AG09319 (cell line): ENCODE measurements around the gene PLEKHD1.

Experiments
- DNase-seq: peaks from one replicate; pipeline ENCODE4 v3.0.0-alpha.2; 2010; ENCODE audit warnings: low read depth; ENCODE audit errors: extremely low read depth
- TF ChIP-seq, protein P1 (sequence below): IDR thresholded peaks from 2 replicates; pipeline ENCODE4 v1.5.1; 2011; ENCODE audit warnings: low read depth, mild to moderate bottlenecking, inconsistent platforms, low read length, moderate library complexity

Gene PLEKHD1

DNA sequence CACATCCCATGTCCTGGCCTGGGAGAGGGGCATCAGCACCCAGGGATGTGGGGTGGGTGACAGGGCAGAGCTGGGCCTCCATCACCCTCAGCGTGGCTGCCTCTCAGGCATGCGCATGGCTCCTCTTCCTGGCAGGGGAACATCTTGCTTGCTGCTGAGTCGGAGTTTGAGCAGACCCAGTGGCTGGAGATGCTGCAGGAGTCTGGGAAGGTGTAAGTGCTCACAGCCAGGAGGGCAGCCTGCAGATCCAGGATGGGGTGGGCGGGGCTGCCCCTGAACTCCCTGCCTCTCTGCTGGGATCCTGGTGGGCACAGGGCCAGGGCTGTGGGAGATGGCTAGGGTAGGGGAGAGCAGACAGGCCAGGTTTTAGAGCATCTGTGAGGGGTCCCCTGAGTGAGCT, 16.2 kb downstream of the PLEKHD1 start:
- DNase-seq = no peak
- TF ChIP-seq, protein P1, sequence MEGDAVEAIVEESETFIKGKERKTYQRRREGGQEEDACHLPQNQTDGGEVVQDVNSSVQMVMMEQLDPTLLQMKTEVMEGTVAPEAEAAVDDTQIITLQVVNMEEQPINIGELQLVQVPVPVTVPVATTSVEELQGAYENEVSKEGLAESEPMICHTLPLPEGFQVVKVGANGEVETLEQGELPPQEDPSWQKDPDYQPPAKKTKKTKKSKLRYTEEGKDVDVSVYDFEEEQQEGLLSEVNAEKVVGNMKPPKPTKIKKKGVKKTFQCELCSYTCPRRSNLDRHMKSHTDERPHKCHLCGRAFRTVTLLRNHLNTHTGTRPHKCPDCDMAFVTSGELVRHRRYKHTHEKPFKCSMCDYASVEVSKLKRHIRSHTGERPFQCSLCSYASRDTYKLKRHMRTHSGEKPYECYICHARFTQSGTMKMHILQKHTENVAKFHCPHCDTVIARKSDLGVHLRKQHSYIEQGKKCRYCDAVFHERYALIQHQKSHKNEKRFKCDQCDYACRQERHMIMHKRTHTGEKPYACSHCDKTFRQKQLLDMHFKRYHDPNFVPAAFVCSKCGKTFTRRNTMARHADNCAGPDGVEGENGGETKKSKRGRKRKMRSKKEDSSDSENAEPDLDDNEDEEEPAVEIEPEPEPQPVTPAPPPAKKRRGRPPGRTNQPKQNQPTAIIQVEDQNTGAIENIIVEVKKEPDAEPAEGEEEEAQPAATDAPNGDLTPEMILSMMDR = no peak

DNA sequence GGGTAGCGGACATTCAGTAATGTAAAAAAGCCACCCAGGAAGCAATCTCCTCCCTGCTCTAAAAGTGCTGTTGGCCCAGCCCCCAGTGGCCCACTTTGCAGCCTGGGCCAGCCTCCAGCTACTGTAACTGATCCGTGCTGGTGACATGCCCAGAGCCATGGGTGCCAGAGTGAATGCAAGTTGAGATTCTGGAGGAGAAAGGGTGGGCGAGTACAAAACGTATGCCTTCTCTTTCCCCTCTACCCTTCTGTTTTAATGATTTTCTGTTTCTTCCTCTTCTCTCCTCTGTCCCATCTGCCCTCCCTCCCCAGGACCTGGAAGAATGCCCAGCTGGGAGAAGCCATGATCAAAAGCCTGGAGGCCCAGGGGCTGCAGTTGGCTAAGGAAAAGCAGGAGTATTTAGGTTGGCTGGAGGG, 16.9 kb downstream of the PLEKHD1 start:
- TF ChIP-seq, protein P1 = no peak
- peak; percentile 12 for DNase-seq

DNA sequence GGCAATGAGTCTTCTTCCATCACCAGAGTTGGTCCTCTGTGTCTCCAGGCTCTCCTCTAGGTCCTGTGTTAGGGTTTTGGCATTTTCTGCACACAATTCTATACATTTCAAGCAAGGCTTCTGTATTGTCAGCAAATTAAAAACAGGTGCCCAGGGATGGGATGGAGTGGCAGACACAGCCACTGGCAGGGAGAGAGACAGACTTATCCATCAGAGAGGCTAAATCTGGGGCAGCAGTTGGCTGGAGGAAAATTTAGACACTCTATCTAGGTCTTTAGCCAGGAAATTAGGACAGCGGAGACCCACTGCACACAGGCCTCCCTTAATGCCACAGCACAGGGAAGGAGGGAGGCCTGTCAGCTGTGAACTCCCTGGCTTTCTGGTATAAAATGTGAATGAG, 20.2 kb downstream of the PLEKHD1 start:
- TF ChIP-seq, protein P1 = no peak
- DNase-seq = no peak

DNA sequence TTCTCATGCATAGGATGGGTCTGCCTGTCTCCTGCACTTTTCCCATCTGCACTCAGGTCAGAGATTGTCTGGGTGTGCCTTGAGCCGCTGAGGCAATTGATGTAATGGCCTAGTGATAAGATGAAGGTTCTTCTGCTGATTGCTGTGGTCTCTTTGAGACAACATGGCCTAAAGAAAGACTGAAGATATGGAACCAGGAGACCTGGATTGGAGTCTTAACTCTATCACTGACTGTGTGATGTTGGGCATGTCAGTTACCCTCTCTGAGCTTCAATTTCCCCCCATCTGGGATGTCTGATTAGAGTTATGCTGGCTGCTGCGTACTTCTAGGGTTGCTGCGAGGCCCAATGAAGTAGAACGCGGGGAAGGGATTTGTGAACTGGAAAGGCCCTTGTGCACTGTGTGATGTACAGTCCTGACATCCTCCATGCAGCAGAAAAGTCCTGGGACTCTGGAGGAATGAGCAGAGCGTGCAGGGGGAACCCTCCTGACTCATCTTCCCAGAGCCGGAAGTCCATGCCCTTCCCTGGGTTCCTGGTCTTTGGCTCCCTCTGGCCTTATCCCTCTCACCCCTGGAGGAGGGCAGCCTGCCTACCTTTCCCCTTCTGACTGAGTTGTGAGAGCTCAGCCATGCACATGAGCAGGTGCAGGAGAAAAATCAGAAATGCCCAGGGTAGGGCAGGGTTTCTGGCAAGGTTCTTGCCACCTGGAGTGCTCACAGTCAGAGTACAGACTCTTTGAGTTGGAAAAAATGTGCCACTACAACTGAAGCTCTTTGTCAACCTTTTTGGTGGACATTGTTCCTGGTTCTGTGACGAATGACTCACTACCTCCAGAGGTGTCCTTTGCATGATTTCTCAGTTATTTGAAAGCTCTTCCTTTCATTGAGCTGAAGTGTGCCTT, 21.1 kb downstream of the PLEKHD1 start:
- no peak for DNase-seq
- TF ChIP-seq, protein P1 = no peak

DNA sequence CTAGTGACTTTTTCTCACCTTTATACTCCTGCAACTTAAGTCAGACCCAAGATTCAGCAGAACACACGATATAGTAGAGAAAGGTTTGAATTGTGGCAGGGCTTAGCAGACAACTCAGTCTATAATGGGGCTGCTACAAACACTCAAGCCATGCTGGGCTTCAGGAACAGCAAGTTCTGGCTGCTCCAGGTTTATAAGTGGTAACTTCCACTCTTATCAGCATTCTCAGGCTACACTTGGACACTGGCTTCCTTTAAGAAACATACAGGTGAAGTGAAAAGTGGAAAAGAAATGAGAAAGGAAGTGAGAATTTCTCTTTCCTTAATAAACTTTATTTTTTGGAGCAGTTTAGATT, 21.7 kb downstream of the PLEKHD1 start:
- TF ChIP-seq, protein P1 = no peak
- DNase-seq = no peak

DNA sequence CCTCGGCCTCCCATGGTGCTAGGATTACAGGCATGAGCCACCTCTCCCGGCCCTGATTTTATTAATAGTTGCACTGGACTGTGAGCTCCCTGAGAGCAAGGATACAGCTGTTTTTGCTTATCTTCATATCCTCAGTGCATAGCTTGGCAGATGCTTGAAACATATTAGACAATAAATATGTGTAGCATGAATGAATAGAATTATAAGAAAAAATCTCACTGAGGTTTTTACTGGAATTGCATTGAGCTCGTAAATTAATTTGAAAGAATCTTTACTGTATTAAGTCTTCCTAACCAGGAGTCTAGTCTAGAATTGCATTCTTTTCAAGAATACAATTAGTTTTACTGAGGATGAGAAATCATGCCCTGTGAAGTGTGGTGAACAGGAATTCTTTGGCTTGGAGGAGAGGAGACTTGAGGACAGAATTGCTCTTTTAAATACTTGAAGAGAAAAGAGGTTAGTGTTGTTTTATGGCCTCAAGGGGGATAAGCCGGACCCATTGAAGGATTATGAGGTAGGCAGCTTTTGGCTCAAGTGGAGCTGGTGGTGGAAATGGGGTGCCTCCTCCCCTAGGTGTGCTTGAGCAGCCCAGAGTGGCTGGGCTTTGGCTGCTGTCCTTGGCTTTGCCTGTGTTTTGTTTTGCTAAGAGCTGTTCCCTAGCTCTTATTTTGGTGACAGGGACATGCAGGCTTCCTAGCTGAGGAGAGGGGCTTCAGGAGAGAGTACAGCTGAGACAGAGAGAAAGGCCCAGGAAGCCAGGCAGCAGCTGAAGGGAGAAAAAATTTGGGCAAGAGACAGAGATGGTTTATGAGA, 34.0 kb downstream of the PLEKHD1 start:
- no peak for DNase-seq
- TF ChIP-seq, protein P1 = no peak
